ENCODE data around the gene MMP10. TPM values are rescaled to one million over a fixed set of nuclear protein-coding genes. Genes with fewer than 3 reads are reported as not detected.

Gene MMP10
- 0.70 to 1.5 TPM (median 0.94 TPM) in 5 replicates for total RNA-seq (2022; extraction: Qiagen RNA extraction; ENCODE audit: low read depth)

DNA sequence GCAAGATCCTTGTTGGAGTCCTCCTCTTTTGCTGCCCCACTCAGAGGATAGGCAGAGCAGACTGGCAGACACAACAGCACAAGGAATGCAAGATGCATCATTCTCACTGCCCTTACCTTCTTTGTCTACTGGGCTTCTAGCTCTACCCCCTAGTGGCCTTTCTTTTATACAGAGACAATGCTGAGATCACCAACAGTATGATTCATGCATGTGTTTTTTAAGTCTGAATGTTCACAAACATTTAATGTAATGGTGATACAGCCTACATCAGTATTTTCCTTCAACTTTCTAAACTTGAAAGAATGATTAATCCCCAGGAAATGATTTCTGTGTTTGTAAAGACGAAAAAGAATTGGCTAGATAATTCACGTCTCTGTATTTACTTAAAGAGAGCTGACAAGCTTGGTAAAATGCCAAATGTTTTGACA lies at the start of gene MMP10:
MMP10 (minus strand) TSS at position 138 of the 428 bp plus-strand sequence; CDS start at position 101, 37 bp downstream.

GRCh38 chr11:102798012-102798746 lies 17.8 kb upstream of the MMP10 start, which contains the start of gene MMP1:
TSS of gene MMP1 (minus strand) at chr11:102798160. CDS start at chr11:102798092, 68 bp downstream.

DNA sequence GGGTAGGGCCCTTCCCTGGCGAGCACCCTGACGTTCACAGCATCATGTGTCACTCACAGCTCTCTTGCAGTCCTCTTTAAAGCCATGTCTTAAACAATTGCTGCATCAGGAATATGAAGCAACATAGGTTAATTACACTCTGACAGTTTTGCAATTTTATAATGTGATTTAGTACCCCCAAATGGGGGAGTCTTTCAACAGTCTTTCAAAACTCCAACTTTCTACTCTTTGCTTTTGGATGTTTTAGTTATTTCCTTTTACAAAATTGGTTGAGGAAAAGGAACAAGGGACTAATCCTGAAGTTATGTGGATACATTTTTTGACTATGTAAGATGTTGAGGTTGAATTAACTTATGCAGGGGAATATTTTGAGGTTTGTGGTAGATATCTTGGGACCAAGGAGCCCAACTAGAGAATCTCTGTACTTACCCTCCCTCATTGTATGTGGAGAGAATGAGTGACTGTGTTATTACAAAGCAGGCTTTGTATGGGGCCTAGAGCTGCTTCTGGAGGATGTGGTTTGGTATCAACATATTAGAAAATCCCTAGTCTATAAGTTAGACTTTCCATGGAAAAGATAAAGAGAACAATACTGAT lies 55.4 kb downstream of the MMP10 start, which contains the start of gene MMP8:
MMP8 (minus strand) TSS at position 51 of the 597 bp plus-strand sequence. CDS start 99 bp downstream, outside the sequence.

Other genes with a start within 250 kb of the MMP10 start
- 19.3 to 36.5 TPM (median 22.8 TPM) in 5 replicates for gene MMP7, start 249.9 kb downstream of the MMP10 start, total RNA-seq (2022; extraction: Qiagen RNA extraction; ENCODE audit: low read depth)
- gene MMP20, start 155.3 kb downstream of the MMP10 start, total RNA-seq (2022; extraction: Qiagen RNA extraction; ENCODE audit: low read depth) = not detected in 5 replicates
- gene MMP27, start 74.9 kb downstream of the MMP10 start, total RNA-seq (2022; extraction: Qiagen RNA extraction; ENCODE audit: low read depth) = not detected in 5 replicates
- not detected in 5 replicates for gene MMP8, start 55.7 kb downstream of the MMP10 start, total RNA-seq (2022; extraction: Qiagen RNA extraction; ENCODE audit: low read depth)
- 0.58 to 1.3 TPM (median 1.0 TPM) in 5 replicates for gene MMP1, start 17.5 kb upstream of the MMP10 start, total RNA-seq (2022; extraction: Qiagen RNA extraction; ENCODE audit: low read depth)
- not detected in 5 replicates for gene MMP3, start 63.0 kb upstream of the MMP10 start, total RNA-seq (2022; extraction: Qiagen RNA extraction; ENCODE audit: low read depth)
- gene MMP12, start 94.4 kb upstream of the MMP10 start, total RNA-seq (2022; extraction: Qiagen RNA extraction; ENCODE audit: low read depth) = 0.12 to 0.13 TPM in 2 of 5 replicates, not detected in the others
- 0.09 to 0.15 TPM in 2 of 5 replicates, not detected in the others for gene MMP13, start 175.1 kb upstream of the MMP10 start, total RNA-seq (2022; extraction: Qiagen RNA extraction; ENCODE audit: low read depth)

All from A549 treated with ZK216348 at 1 μM for 4 hours (cell line).